Activated naive CD4-positive, alpha-beta T cell treated with Interleukin-2 at 50 U/mL for 16 hours (primary cell): Measurements from ENCODE around the gene WBP1.
"Not testable (repeated sequence)": the region's sequence is repeated elsewhere in the genome, so short reads cannot be mapped to it uniquely, and the experiment has no call there.

Experiments used
- DNase-seq: peaks from one replicate; pipeline ENCODE4 v3.0.0-alpha.2; 2020

WBP1 gene

GRCh38 chr2:74458132-74458937 lies at the start of gene WBP1:
Gene WBP1, plus strand, starts transcription at chr2:74458438. Its CDS starts 165 bp downstream, at chr2:74458603.
- DNase-seq: peak; percentile 99

GRCh38 chr2:74413001-74413698 lies 45.1 kb upstream of the WBP1 start:
- DNase-seq: no peak

- DNase-seq: no peak
Observed at GRCh38 chr2:74414441-74414840, 43.8 kb upstream of the WBP1 start.

GRCh38 chr2:74414881-74415761 lies 43.1 kb upstream of the WBP1 start:
- no peak for DNase-seq

- no peak for DNase-seq
Observed at GRCh38 chr2:74415762-74416395, 42.4 kb upstream of the WBP1 start.

- DNase-seq: no peak
Observed at GRCh38 chr2:74416778-74417177, 41.5 kb upstream of the WBP1 start.

- no peak for DNase-seq
Observed at GRCh38 chr2:74417197-74417596, 41.0 kb upstream of the WBP1 start.

GRCh38 chr2:74417763-74418162 lies 40.5 kb upstream of the WBP1 start:
- no peak for DNase-seq

- no peak for DNase-seq
Observed at GRCh38 chr2:74418312-74418711, 39.9 kb upstream of the WBP1 start.

GRCh38 chr2:74419345-74419744 lies 38.9 kb upstream of the WBP1 start:
- no peak for DNase-seq

- DNase-seq: no peak
Observed at GRCh38 chr2:74420006-74420405, 38.2 kb upstream of the WBP1 start.

GRCh38 chr2:74420443-74421103 lies 37.7 kb upstream of the WBP1 start:
- not testable (repeated sequence) for DNase-seq

- peak; percentile 94 for DNase-seq
Observed at GRCh38 chr2:74421221-74421870, 36.9 kb upstream of the WBP1 start, which contains the start of the genes C2orf81 and WDR54. Gene C2orf81, minus strand, starts transcription at chr2:74421619. Its CDS starts 59 bp downstream, at chr2:74421560. Gene WDR54, plus strand, starts transcription at chr2:74421730. Its CDS starts 424 bp downstream, at chr2:74422154.

GRCh38 chr2:74423231-74424095 lies 34.8 kb upstream of the WBP1 start:
- no peak for DNase-seq

- DNase-seq: no peak
Observed at GRCh38 chr2:74424139-74424992, 33.9 kb upstream of the WBP1 start.

- DNase-seq: no peak
Observed at GRCh38 chr2:74424995-74425406, 33.2 kb upstream of the WBP1 start.

- DNase-seq: no peak
Observed at GRCh38 chr2:74425523-74425922, 32.7 kb upstream of the WBP1 start.

- DNase-seq: no peak
Observed at GRCh38 chr2:74426181-74426758, 32.0 kb upstream of the WBP1 start.

GRCh38 chr2:74427551-74427950 lies 30.7 kb upstream of the WBP1 start:
- DNase-seq: no peak
